NCI-H2029 (cell line): ENCODE measurements around the gene PLEKHB1.

Experiments
- DNase-seq: peaks from one replicate; lab custom pipeline; 2025; lab: John Stamatoyannopoulos, UW

PLEKHB1 gene

GRCh38 chr11:73645972-73646631 lies at the start of gene PLEKHB1:
Gene PLEKHB1 (plus strand): TSS chr11:73646581. CDS start chr11:73646609, 28 bp downstream.
- DNase-seq = no peak

- DNase-seq = no peak
Observed at GRCh38 chr11:73597336-73597955, 48.9 kb upstream of the PLEKHB1 start.

- DNase-seq = peak; percentile 94
Observed at GRCh38 chr11:73597956-73598718, 48.2 kb upstream of the PLEKHB1 start, which contains the start of gene FAM168A. Gene FAM168A (minus strand): TSS chr11:73598112. CDS start chr11:73468474, 129,638 bp downstream.

- no peak for DNase-seq
Observed at GRCh38 chr11:73598719-73599379, 47.5 kb upstream of the PLEKHB1 start.

GRCh38 chr11:73612601-73613140 lies 33.7 kb upstream of the PLEKHB1 start:
- DNase-seq = no peak

- DNase-seq = no peak
Observed at GRCh38 chr11:73614591-73614990, 31.8 kb upstream of the PLEKHB1 start.

- no peak for DNase-seq
Observed at GRCh38 chr11:73622926-73623593, 23.3 kb upstream of the PLEKHB1 start.

GRCh38 chr11:73623686-73624085 lies 22.7 kb upstream of the PLEKHB1 start:
- no peak for DNase-seq

- peak; percentile 72 for DNase-seq
Observed at GRCh38 chr11:73625696-73626318, 20.6 kb upstream of the PLEKHB1 start.

GRCh38 chr11:73629907-73630306 lies 16.5 kb upstream of the PLEKHB1 start:
- DNase-seq = no peak

GRCh38 chr11:73632996-73633395 lies 13.4 kb upstream of the PLEKHB1 start:
- no peak for DNase-seq

GRCh38 chr11:73633999-73634398 lies 12.4 kb upstream of the PLEKHB1 start:
- no peak for DNase-seq

GRCh38 chr11:73635721-73636120 lies 10.7 kb upstream of the PLEKHB1 start:
- no peak for DNase-seq

GRCh38 chr11:73636249-73636648 lies 10.1 kb upstream of the PLEKHB1 start:
- DNase-seq = no peak

- no peak for DNase-seq
Observed at GRCh38 chr11:73637012-73637411, 9.4 kb upstream of the PLEKHB1 start.

GRCh38 chr11:73640592-73640991 lies 5.8 kb upstream of the PLEKHB1 start:
- DNase-seq = no peak

- DNase-seq = no peak
Observed at GRCh38 chr11:73641668-73642067, 4.7 kb upstream of the PLEKHB1 start.

- DNase-seq = no peak
Observed at GRCh38 chr11:73645121-73645969, 1.0 kb upstream of the PLEKHB1 start.

- peak; percentile 98 for DNase-seq
Observed at GRCh38 chr11:73647459-73648100, 1.2 kb downstream of the PLEKHB1 start.

- DNase-seq = no peak
Observed at GRCh38 chr11:73648121-73648520, 1.7 kb downstream of the PLEKHB1 start.
